HFF-Myc (cell line): ENCODE measurements around the gene WDR73.
A peak's percentile ranks its signal among the peaks of the same experiment; 100 is the strongest.

Experiments
- DNase-seq: peaks from one replicate; pipeline ENCODE4 v3.0.0-alpha.2; 2011; ENCODE audit warnings: low read depth; ENCODE audit errors: extremely low read depth
- H3K4me3 ChIP-seq: replicated peaks from 2 replicates; pipeline ENCODE4 v1.5.1; 2011; ENCODE audit warnings: low read depth, mild to moderate bottlenecking, control low read depth, low read length
- TF ChIP-seq, protein P1 (sequence below): IDR thresholded peaks from 2 replicates; pipeline ENCODE4 v1.5.1; 2012; ENCODE audit warnings: mild to moderate bottlenecking, low read depth, low read length, control low read depth; ENCODE audit errors: missing control alignments

WDR73 gene

DNA sequence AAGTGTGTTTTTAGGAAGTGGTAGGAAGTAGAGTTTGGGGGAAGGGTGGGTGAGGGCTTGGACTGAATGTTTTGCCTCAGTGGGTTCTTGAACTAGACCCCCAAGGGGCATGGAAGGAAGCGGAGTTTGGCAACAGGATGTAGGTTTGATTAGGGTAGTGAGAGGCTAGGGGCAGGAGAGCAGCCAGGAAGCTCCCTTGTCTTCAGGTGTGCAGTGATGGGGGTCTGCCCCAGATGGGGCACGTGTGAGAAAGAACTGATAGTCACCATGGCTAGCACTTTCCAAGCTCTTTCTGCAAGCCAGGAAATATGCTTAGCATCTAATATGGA, 48.6 kb downstream of the WDR73 start:
- H3K4me3 ChIP-seq = no peak overlapping the region
- no peak for DNase-seq
- TF ChIP-seq, protein P1, sequence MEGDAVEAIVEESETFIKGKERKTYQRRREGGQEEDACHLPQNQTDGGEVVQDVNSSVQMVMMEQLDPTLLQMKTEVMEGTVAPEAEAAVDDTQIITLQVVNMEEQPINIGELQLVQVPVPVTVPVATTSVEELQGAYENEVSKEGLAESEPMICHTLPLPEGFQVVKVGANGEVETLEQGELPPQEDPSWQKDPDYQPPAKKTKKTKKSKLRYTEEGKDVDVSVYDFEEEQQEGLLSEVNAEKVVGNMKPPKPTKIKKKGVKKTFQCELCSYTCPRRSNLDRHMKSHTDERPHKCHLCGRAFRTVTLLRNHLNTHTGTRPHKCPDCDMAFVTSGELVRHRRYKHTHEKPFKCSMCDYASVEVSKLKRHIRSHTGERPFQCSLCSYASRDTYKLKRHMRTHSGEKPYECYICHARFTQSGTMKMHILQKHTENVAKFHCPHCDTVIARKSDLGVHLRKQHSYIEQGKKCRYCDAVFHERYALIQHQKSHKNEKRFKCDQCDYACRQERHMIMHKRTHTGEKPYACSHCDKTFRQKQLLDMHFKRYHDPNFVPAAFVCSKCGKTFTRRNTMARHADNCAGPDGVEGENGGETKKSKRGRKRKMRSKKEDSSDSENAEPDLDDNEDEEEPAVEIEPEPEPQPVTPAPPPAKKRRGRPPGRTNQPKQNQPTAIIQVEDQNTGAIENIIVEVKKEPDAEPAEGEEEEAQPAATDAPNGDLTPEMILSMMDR = no peak

DNA sequence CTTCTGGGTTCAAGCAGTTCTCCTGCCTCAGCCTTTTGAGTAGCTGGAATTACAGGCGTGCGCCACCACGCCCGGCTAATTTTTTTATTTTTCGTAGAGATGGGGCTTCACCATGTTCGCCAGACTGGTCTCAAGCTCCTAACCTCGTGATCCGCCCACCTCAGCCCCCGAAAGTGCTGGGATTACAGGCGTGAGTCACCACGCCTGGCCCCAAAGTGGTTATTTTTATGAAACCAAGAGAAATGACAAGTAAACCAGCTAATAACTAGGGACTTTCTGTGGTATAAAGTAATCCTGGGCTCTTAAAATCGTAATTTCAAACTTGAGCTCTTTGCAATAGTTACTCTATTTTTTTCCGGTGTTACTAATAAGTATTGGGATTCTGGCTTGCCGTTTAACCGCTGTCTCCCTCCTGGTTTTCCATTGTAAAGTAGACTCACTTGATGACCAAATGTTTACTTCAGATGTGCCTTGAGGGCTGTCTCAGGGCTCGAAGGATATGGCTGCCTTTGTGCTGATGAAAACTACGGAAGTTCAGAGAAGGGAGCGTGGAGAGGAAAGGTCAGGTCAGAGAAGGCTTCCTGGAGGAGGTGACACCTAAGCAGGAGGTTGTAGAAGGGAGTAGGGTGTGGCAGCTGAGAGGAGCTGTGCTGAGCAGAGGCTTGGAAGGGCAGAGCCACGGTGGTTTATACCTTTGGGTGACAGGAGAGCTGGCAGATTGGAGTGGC, 49.1 kb downstream of the WDR73 start:
- no peak for DNase-seq
- H3K4me3 ChIP-seq = no peak overlapping the region

DNA sequence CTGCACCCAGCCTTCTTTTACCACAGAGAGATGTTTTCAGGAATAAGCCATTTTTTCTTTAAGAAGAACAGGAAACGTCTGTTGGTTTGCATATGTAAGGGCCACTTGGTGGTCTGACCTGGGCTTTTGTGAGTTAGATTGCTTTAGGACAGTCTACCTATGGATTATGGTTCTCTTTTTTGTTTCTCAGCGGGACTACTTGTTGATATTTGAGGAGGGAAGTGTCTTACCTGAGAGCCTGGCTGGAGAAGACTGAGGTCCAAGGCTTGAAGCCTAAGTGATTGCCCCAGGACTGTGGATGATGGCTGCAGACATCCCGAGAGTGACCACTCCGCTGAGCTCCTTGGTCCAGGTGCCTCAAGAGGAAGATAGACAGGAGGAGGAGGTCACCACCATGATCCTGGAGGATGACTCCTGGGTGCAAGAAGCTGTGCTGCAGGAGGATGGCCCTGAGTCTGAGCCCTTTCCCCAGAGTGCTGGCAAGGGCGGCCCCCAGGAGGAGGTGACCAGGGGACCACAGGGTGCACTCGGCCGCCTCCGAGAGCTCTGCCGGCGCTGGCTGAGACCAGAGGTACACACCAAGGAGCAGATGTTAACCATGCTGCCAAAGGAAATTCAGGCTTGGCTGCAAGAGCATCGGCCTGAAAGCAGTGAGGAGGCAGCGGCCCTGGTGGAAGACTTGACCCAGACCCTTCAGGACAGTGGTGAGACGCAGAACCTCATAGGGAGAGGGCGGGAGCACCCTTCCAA, 50.3 kb downstream of the WDR73 start:
- no peak overlapping the region for H3K4me3 ChIP-seq
- TF ChIP-seq, protein P1 = no peak

More for the DNA sequence above, 49.1 kb downstream of the WDR73 start:
- TF ChIP-seq, protein P1 = no peak

DNA sequence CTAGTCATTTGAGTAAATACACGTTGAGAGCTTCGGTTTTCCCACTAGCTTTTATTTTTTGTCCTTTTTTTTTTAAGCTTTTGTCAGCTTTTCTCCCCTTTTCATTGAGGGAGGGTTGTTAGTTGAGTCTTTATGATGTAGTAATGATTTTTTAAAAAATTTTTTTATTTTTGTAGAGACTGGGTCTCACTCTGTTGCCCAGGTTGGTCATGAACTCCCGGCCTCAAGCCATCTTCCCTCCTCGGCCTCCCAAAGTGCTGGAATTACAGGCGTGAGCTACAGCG, 52.6 kb downstream of the WDR73 start:
- H3K4me3 ChIP-seq = peak overlapping the region; percentile 93
- DNase-seq = no peak
- TF ChIP-seq, protein P1 = no peak

More for the DNA sequence above, 50.3 kb downstream of the WDR73 start:
- no peak for DNase-seq

DNA sequence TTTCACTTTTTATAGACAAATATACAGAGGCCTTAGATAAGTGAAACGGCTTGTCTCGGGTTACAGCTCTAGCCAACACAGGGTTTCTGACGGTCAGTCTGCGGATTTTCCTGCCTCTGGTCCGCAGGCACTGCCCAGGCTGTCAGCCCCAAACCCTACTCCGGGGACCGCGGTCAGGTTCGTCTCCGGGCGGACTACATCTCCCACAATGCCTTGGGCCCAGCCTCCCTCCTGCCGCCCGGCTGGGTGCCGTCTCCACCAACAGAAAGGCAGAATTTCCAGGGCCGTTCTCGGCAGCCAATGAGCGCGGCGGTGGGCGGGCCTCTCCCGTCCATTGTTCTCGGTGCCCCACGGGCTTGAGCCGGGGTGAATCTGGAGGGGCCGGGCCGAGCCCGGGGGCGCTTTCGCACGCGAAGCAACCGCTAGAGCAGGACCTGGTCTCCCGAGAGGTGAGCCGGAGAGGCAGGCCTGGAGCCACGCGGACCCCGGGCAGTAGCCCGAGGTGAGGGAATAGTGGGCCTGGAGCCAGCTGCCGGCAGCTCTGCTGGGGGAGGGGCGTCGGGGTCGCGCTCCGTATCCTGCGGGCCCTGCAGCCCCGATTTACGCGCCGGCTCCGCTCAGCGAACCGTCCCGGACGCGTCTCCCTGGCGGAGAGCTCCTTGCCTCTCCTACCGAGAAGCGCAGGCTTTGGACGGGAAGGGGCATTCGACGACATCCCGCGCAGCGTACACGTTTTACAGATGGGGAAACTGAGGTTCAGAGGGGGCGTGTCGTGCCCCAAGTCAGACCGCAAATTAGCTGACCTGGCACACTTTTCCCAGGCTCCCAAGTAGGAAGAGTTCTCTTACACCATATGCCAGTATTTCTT, 53.2 kb downstream of the WDR73 start, which contains the start of gene ZSCAN2:
Gene ZSCAN2 (plus strand): TSS at position 323 of the 868 bp plus-strand sequence. CDS start 2,919 bp downstream, outside the sequence.
- H3K4me3 ChIP-seq = peak within 1 kb of the TSS; percentile 93
- TF ChIP-seq, protein P1 = no peak
- peak; percentile 81 for DNase-seq

DNA sequence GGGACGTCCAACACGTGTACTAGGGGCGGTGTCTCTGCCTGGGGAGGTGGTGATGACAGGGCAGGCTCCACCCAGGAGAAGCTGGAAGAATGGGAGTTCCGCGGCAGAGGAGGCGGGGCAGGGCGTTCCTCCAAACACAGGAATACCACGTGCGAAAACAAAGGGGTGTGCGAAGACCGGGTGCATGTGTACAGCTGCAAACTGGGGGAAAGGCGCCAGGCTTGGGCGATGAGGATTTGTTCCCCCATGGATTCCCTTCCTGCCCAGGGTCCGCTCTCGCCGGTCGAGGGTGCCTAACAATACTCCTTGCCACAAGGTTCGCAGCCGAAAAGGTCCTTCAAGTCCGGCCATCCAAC, 53.8 kb downstream of the WDR73 start:
- peak overlapping the region; percentile 93 for H3K4me3 ChIP-seq
- DNase-seq = peak; percentile 71
- TF ChIP-seq, protein P1 = no peak
